ENCODE data around the gene AMBRA1.

DNA sequence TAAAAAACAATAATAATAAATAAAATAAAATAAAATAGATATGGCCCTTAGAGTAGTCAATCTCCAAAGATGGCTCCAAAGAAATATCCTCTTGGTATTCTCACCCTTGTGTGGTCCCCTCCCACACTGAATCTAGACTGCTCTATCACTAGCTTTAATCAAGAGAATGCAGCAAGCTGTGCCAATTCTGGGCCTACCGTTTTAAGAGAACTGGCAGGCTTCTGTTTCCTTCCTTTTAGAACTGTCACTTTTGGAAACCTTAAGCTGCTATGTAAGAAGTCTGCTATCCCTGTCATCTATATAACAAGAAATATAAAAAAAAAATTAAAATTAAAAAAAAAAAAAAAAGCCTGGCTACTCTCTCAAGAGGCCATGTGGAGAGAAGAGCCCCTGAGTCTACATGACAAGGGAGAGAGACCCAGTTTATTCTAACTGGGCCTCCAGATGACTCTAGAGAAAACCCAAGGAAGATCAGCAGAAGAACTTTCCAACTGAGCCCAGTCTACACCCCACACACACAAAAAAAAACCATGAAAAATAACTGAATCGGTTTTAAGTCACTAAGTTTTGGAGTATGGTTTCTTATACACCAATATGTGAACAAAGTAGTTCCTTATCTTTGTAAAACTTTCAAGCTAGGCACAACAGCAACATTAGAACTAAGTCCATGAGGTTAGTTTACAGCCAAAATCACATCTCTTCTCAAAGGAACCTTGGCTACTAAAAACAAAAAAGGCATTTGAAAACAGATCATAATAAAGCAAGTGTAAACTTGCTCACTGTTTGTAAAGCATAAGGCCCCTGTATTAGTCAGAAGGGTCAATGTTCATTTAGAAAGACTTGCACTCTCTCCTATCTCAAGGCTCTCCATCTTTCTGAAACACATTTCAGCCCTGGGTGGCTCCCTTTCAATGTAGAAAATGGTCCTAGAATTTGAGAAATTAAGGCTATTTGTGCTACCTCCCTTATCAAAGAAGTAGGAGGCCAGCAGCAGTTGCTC is 67.3 kb downstream of the AMBRA1 start:
- TF ChIP-seq, protein P1, sequence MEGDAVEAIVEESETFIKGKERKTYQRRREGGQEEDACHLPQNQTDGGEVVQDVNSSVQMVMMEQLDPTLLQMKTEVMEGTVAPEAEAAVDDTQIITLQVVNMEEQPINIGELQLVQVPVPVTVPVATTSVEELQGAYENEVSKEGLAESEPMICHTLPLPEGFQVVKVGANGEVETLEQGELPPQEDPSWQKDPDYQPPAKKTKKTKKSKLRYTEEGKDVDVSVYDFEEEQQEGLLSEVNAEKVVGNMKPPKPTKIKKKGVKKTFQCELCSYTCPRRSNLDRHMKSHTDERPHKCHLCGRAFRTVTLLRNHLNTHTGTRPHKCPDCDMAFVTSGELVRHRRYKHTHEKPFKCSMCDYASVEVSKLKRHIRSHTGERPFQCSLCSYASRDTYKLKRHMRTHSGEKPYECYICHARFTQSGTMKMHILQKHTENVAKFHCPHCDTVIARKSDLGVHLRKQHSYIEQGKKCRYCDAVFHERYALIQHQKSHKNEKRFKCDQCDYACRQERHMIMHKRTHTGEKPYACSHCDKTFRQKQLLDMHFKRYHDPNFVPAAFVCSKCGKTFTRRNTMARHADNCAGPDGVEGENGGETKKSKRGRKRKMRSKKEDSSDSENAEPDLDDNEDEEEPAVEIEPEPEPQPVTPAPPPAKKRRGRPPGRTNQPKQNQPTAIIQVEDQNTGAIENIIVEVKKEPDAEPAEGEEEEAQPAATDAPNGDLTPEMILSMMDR (IDR thresholded peaks at IDR 0.05; ENCODE audit: insufficient read depth, low read depth, low read length) = no peak
- no peak for TF ChIP-seq EZH2 (IDR thresholded peaks at IDR 0.05; ENCODE audit: insufficient read depth, low read length)
